Urinary bladder (tissue), 4 donors: ENCODE measurements around the gene FAM120C. TPM values are rescaled to one million over a fixed set of nuclear protein-coding genes. Genes with fewer than 3 reads are reported as not detected.

Source experiments
- DNase-seq: peaks from one replicate; pipeline ENCODE4 v3.0.0-alpha.2; 2015; ENCODE audit errors: extremely low spot score
- H3K27ac ChIP-seq: one replicate; pipeline ENCODE4 v1.5.1; 2013; ENCODE audit warnings: low read depth, mild to moderate bottlenecking, moderate library complexity
- H3K36me3 ChIP-seq: one replicate; pipeline ENCODE4 v1.6.1; 2013; ENCODE audit warnings: mild to moderate bottlenecking, moderate library complexity; ENCODE audit not compliant: insufficient read depth
- H3K4me1 ChIP-seq: one replicate; pipeline ENCODE4 v1.6.1; 2013; ENCODE audit warnings: mild to moderate bottlenecking, moderate library complexity; ENCODE audit not compliant: insufficient read depth
- H3K4me3 ChIP-seq: one replicate; pipeline ENCODE4 v1.5.1; 2013; ENCODE audit warnings: low read depth, low read length
- WGBS: extraction: QIAGEN DNeasy Blood & Tissue Kit; methylation state at CpG from one replicate; pipeline ENCODE4 v1.1.7; 2013; 5-methylcytosine and 5-hydroxymethylcytosine counted together
- polyA plus RNA-seq: library from polyadenylated mRNA; stranded (reverse); fragments of 200-250 nt; gene quantifications from one replicate; pipeline ENCODE4 v1.2.3, GENCODE V29; 2013
- small RNA-seq: library from RNA; depleted of rRNA; stranded (forward); fragments of <200 nt; gene quantifications from one replicate; pipeline ENCODE3, GENCODE V24; 2014
- total RNA-seq: library from RNA; depleted of rRNA; stranded (reverse); fragments of >200 nt; gene quantifications from one replicate; pipeline ENCODE4 v1.2.3, GENCODE V29; 2014
- donor health status: healthy with polysubstance abuse.
- donor health status: healthy.

FAM120C gene
- total and polyA plus RNA-seq, 2 donors = 3.9 to 9.0 TPM

GRCh38 chrX:54043056-54043455 lies 140.0 kb downstream of the FAM120C start:
- no peak for DNase-seq
- no peak overlapping the region for H3K27ac ChIP-seq
- under 1% methylated on average over 11 of the region's 11 CpGs for WGBS
- no peaks in the 10 kb centered on the region for H3K36me3 ChIP-seq
- peak overlapping the region; percentile 58 for H3K4me3 ChIP-seq
- no peaks in the 10 kb centered on the region for H3K4me1 ChIP-seq

- peak overlapping the region; percentile 58 for H3K4me3 ChIP-seq
- no peak overlapping the region for H3K27ac ChIP-seq
- WGBS = 3% methylated on average over 26 of the region's 26 CpGs
- no peaks in the 10 kb centered on the region for H3K4me1 ChIP-seq
- H3K36me3 ChIP-seq = no peaks in the 10 kb centered on the region
- no peak for DNase-seq
These were observed 140.4 kb downstream of the FAM120C start for GRCh38 chrX:54042609-54043021.

- Histone ChIP-seq H3K4me1 (no peaks in the 10 kb centered on the region), H3K27ac (no peak overlapping the region), H3K36me3 (no peaks in the 10 kb centered on the region), H3K4me3 (no peak overlapping the region)
- DNase-seq = no peak
- WGBS = 89% methylated on average over 4 of the region's 4 CpGs
These were observed 152.7 kb downstream of the FAM120C start for GRCh38 chrX:54030329-54030728.

GRCh38 chrX:54029529-54030143 lies 153.4 kb downstream of the FAM120C start:
- Histone ChIP-seq H3K4me3 (no peak overlapping the region), H3K27ac (peak overlapping the region; percentile 18), H3K4me1 (no peaks in the 10 kb centered on the region), H3K36me3 (no peaks in the 10 kb centered on the region)
- WGBS = 89% methylated on average over 10 of the region's 10 CpGs
- DNase-seq = no peak

- H3K36me3 ChIP-seq = peaks cover 3% of the 10 kb centered on the region
These were observed 158.7 kb downstream of the FAM120C start for GRCh38 chrX:54024350-54024749.

More at GRCh38 chrX:54024350-54024749, 158.7 kb downstream of the FAM120C start:
- no peak overlapping the region for H3K4me3 ChIP-seq
- WGBS = 94% methylated on average over 5 of the region's 5 CpGs
- H3K4me1 ChIP-seq = no peaks in the 10 kb centered on the region
- no peak overlapping the region for H3K27ac ChIP-seq
- DNase-seq = no peak

Small RNAs within 50 kb of the gene (small RNA-seq; reads per million reads assigned to genes)
- gene AL589872.1 = not detected

Other genes starting within 250 kb of the FAM120C start
- 20.1 TPM for gene PHF8, start 138.8 kb downstream of the FAM120C start, total RNA-seq
- 11.8 TPM for gene PHF8, start 138.8 kb downstream of the FAM120C start, polyA plus RNA-seq
- 8.7 TPM for gene WNK3, start 174.8 kb upstream of the FAM120C start, total RNA-seq
- gene WNK3, start 174.8 kb upstream of the FAM120C start, polyA plus RNA-seq = 0.49 TPM